Fibroblast of the conjunctiva (primary cell): ENCODE results near the gene MMP25.
"Not testable (repeated sequence)": the region's sequence is repeated elsewhere in the genome, so short reads cannot be mapped to it uniquely, and the experiment has no call there.

Source experiments
- DNase-seq: peaks from one replicate; pipeline ENCODE4 v3.0.0-alpha.2; 2010; ENCODE audit warnings: low read depth

Gene MMP25

GRCh38 chr16:3029491-3030221 lies 16.7 kb upstream of the MMP25 start:
- DNase-seq, result no peak

DNA sequence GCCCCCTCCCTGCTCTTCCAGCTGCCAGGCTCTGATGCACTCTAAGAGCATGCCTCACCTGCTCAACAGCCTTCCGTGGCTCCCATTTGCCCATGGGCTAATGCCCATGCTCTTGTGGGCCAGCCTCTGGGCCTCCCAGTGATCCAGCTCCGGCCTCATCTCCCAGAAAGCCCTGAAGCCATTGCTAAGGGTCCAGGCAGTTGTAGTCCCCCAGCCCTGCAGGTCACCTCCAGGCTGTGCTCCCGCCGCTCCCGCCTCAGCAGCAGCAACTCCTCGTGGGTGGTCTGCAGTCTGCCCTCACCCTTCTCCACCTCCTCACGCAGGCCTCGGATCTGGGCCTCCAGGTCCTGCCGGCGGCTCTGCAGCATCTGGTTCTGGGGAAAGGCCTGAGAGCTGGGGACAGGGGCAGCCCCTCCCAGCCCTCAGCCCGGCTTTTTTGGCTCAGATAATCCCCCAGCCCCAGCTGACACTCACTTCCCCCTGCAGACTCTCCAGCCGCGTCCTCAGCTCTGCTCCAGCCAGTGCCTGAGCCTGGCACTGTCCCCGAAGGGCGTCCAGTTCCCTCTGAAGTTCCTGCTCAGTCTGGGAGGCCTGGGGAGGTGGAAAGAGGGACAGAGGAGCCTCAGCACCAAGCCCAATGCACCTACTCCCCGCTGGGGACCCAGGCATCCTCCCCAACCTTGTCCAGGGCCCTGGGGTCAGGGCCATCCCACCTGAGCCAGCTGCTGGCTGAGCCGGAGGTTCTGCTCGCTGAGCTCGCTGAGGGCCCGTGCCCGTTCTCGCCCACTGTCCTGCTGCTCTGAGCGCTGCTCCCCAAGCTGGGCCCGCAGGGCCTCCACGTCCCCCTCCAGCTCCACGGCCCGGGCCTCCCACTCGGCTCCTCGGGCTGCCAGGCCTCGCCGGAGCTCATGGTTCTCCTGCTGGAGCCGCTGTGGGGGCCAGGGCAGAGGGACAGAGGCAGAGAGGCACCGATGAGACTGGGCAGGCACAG lies 15.8 kb upstream of the MMP25 start:
- DNase-seq, result no peak

- no peak for DNase-seq
These were observed 13.7 kb upstream of the MMP25 start for GRCh38 chr16:3032624-3033023.

GRCh38 chr16:3035289-3035971 lies 10.9 kb upstream of the MMP25 start:
- DNase-seq, result no peak

- DNase-seq, result no peak
These were observed 10.2 kb upstream of the MMP25 start for GRCh38 chr16:3035972-3036725.

- no peak for DNase-seq
These were observed 9.5 kb upstream of the MMP25 start, which contains the start of gene BICDL2 for GRCh38 chr16:3036726-3037315. BICDL2 (minus strand) TSS chr16:3036944; CDS start chr16:3035496, 1,448 bp downstream.

GRCh38 chr16:3038256-3038655 lies 8.1 kb upstream of the MMP25 start:
- DNase-seq, result no peak

DNA sequence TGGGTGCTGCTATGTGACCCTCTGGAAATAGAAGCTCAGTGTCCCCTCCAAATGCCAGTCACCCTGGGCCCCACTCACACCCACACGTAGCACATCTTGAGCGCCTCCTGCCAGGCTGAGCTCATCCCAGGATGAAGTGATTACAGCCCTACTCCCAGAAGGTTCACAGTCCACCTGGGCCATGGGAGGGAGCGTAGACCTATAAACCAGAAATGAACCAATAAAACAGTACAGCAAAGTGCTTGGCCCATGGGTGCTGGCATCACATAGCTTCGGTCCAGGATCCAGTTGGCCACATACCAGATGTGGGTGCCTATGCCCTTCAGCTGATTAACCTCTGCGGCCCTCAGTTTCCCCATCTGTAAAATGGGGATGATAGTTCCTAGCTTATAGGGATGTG lies 7.5 kb upstream of the MMP25 start:
- no peak for DNase-seq

DNA sequence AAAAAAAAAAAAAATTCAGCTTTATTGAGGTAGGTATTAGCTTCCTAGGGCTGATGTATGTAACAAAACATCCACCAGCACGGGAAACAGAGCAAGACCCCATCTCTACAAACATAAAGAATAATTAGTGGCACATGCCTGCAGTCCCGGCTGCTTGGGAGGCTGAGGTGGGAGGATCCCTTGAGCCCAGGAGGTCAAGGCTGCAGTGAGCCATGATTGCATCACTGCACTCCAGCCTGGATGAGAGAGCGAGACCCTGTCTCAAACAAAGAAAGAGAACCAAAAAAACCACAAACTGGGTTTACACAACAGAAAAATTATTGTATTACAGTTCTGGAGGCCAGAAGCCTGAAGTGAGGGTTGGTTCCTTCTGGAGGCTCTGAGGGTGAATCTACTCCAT lies 4.0 kb upstream of the MMP25 start:
- DNase-seq, result no peak

- no peak for DNase-seq
These were observed 1.7 kb upstream of the MMP25 start for GRCh38 chr16:3044708-3045107.

GRCh38 chr16:3046641-3047386 lies 453 bp downstream of the MMP25 start:
- no peak for DNase-seq

DNA sequence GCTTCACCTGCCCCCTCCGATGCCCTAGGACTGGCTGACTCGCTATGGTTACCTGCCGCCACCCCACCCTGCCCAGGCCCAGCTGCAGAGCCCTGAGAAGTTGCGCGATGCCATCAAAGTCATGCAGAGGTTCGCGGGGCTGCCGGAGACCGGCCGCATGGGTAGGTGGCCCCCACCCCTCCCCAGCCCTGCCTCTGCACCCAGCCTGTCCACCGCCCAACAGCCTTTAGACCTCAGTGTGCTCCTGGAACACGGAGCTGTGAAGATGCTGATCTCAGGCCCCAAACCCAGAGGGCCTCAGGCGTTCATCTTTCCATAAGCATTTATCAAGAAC lies 993 bp downstream of the MMP25 start:
- no peak for DNase-seq

- DNase-seq, result no peak
These were observed 3.6 kb downstream of the MMP25 start for GRCh38 chr16:3049921-3050481.

- DNase-seq, result no peak
These were observed 4.1 kb downstream of the MMP25 start for GRCh38 chr16:3050487-3050886.

DNA sequence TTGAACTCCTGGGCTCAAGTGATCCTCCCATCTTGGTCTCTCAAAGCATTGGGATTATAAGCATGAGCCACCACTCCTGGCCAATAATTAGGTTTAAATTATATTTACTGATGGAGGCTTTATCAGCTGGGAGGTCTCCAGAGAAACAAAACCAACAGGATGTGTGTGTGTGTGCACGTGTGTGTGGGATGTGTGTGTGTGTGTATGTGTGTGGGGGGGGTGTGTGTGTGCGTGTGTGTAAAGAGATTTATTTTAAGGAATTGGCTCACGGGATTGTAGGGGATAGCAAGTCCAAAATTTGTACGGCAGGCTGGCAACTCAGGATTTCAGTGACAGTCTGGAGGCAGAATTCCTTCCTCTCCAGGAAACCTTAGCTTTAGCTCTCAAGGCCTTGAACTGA lies 4.6 kb downstream of the MMP25 start:
- DNase-seq, result no peak

GRCh38 chr16:3051494-3051893 lies 5.1 kb downstream of the MMP25 start:
- no peak for DNase-seq

DNA sequence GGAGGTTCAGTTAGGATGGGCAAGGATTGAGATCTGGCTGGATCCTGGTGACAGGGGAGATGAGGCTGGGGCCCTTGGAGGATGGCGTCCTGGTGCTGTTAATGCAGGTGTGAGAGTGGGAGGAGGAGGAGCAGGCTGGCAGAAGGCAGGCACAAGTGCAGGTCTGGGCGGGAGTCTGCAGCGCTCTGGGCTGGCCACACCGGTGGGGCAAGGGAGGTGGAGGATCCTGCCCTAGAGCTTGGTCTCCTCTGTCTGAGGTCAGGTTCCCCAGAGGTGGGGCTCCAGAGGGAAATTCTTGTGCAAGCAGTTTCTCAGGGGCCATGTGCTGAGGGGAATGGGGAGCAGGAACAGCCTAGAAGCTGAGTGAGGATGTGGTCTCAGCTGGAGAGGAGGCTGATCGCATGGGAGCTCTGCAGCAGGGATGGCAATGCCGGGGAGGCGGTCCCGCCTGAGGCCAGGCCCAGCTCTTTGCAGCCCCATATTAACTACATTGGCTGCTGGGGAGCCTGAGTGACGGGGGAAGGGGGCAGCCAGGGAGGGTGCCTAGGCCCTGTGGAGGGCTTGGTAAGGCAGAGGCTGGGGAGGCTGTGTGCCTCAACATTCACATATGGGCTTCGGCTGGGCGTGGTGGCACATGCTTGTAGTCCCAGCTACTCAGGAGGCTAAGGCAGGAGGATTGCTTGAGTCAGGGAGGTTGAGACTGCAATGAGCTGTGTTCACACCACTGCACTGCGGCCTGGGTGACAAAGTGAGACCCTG lies 6.4 kb downstream of the MMP25 start:
- not testable (repeated sequence) for DNase-seq

DNA sequence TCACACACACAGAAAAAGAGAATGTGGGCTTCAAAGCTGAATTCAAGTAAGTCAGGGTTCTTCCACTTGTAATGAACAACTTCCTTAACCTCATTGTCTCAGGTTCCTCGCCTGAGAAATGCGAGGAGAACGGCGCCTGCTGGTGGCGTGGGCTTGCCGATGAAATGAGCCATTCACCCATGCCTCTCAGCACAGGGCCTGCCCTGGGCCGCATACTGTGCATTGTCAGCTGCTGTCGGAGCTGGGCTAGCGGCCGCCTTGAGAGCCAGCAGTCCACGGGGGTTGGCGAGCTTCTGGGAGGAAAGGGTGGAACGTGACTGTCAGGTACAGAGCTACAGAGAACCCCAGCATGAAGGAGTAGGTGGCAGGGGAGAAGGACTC lies 7.0 kb downstream of the MMP25 start:
- DNase-seq, result not testable (repeated sequence)

- DNase-seq, result no peak
These were observed 8.8 kb downstream of the MMP25 start for GRCh38 chr16:3054965-3055733.
